ENCODE results near the gene VIPR2.

GRCh38 chr7:159188011-159188410, 43.3 kb upstream of the VIPR2 start:
- TF ChIP-seq POLR2A (IDR thresholded peaks at IDR 0.05; ENCODE audit: low read depth, low read length) (no peak), TAF1 (IDR thresholded peaks at IDR 0.05; ENCODE audit: low read depth, low read length) (no peak), POLR2AphosphoS5 (IDR thresholded peaks at IDR 0.05; ENCODE audit: low read depth, low read length) (no peak), PAX5 (IDR thresholded peaks at IDR 0.05; ENCODE audit: insufficient read depth, low read length, severe bottlenecking) (no peak), SPI1 (IDR thresholded peaks at IDR 0.05; ENCODE audit: low read depth, low read length) (no peak)
